NB4 (cell line): ENCODE results near the gene IQCH.

ENCODE experiments used
- TF ChIP-seq, protein P1 (sequence below): IDR thresholded peaks from one replicate; pipeline ENCODE4 v1.5.1; 2012; ENCODE audit warnings: low read depth, low read length
- TF ChIP-seq, protein P2 (sequence below): IDR thresholded peaks from 2 replicates; pipeline ENCODE4 v1.6.1; 2011; ENCODE audit warnings: low read depth, low read length

DNA sequence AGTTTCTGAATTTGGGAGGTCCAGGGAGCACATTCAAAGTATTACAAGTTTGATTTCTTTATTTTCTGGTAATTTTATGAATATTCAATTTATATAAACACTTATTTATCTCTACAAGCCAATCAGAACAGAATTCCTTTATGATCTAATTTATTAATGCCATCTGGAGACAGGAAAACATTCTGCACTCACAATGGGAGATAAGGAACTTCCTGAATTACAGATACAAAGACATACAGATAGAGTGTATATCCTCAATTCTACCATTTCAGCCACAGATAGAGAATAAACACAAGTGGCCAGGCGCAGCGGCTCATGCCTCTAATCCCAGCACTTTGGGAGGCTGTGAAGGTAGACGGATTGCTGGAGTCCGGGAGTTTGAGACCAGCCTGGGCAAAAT is 86.0 kb downstream of the IQCH start:
- TF ChIP-seq, protein P1, sequence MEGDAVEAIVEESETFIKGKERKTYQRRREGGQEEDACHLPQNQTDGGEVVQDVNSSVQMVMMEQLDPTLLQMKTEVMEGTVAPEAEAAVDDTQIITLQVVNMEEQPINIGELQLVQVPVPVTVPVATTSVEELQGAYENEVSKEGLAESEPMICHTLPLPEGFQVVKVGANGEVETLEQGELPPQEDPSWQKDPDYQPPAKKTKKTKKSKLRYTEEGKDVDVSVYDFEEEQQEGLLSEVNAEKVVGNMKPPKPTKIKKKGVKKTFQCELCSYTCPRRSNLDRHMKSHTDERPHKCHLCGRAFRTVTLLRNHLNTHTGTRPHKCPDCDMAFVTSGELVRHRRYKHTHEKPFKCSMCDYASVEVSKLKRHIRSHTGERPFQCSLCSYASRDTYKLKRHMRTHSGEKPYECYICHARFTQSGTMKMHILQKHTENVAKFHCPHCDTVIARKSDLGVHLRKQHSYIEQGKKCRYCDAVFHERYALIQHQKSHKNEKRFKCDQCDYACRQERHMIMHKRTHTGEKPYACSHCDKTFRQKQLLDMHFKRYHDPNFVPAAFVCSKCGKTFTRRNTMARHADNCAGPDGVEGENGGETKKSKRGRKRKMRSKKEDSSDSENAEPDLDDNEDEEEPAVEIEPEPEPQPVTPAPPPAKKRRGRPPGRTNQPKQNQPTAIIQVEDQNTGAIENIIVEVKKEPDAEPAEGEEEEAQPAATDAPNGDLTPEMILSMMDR: no peak
- TF ChIP-seq, protein P2, sequence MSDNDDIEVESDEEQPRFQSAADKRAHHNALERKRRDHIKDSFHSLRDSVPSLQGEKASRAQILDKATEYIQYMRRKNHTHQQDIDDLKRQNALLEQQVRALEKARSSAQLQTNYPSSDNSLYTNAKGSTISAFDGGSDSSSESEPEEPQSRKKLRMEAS: no peak
